PFSK-1 (cell line): ENCODE measurements around the gene BCL2L13.

Source experiments
- POLR2AphosphoS5 ChIP-seq: IDR thresholded peaks from 2 replicates; pipeline ENCODE4 v1.6.1; 2012; ENCODE audit warnings: low read depth, mild to moderate bottlenecking, control low read depth, low read length, moderate library complexity
- SIN3A ChIP-seq: IDR thresholded peaks from 2 replicates; pipeline ENCODE4 v1.6.1; 2012; ENCODE audit warnings: mild to moderate bottlenecking, low read length, moderate library complexity, borderline replicate concordance; ENCODE audit not compliant: insufficient read depth
- TAF1 ChIP-seq: IDR thresholded peaks from 2 replicates; pipeline ENCODE4 v1.6.1; 2012; ENCODE audit warnings: low read length, control low read depth, borderline replicate concordance; ENCODE audit not compliant: insufficient read depth
- TF ChIP-seq, protein P1 (sequence below), 2 experiments: IDR thresholded peaks; 2 replicates each; pipeline versions ENCODE4 v1.6.1 to v1.8.0; 2011 to 2012; ENCODE audit warnings: low read depth in 2 of 2, low read length in 2 of 2, control low read depth in 1 of 2, inconsistent platforms in 1 of 2, mild to moderate bottlenecking in 1 of 2, moderate library complexity in 1 of 2; ENCODE audit not compliant: insufficient read depth in 1 of 2

DNA sequence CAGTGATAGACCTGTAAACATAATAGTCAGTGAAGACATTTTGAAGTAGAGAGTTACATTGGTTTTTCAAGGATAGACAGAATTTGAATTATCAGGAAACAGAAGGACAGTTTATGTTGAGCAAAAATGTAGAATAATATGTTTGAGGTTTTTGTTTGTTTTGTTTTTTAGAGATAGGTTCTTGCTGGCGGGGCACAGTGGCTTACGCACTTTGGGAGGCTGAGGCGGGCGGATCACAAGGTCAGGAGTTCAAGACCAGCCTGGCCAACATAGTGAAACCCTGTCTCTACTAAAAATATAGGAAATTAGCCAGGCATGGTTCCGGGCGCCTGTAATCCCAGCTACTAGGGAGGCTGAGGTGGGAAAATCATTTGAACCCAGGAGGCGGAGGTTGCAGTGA lies 35.6 kb downstream of the BCL2L13 start:
- TF ChIP-seq, protein P1, sequence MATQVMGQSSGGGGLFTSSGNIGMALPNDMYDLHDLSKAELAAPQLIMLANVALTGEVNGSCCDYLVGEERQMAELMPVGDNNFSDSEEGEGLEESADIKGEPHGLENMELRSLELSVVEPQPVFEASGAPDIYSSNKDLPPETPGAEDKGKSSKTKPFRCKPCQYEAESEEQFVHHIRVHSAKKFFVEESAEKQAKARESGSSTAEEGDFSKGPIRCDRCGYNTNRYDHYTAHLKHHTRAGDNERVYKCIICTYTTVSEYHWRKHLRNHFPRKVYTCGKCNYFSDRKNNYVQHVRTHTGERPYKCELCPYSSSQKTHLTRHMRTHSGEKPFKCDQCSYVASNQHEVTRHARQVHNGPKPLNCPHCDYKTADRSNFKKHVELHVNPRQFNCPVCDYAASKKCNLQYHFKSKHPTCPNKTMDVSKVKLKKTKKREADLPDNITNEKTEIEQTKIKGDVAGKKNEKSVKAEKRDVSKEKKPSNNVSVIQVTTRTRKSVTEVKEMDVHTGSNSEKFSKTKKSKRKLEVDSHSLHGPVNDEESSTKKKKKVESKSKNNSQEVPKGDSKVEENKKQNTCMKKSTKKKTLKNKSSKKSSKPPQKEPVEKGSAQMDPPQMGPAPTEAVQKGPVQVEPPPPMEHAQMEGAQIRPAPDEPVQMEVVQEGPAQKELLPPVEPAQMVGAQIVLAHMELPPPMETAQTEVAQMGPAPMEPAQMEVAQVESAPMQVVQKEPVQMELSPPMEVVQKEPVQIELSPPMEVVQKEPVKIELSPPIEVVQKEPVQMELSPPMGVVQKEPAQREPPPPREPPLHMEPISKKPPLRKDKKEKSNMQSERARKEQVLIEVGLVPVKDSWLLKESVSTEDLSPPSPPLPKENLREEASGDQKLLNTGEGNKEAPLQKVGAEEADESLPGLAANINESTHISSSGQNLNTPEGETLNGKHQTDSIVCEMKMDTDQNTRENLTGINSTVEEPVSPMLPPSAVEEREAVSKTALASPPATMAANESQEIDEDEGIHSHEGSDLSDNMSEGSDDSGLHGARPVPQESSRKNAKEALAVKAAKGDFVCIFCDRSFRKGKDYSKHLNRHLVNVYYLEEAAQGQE (IDR thresholded peaks at IDR 0.05; ENCODE audit: insufficient read depth in 1 of 2, low read depth in 2 of 2, low read length in 2 of 2): no peak
- TF ChIP-seq POLR2AphosphoS5 (no peak), SIN3A (no peak), TAF1 (no peak)
